BJ (cell line): ENCODE data around the gene CLDN1. TPM values are rescaled to one million over a fixed set of nuclear protein-coding genes. Genes with fewer than 3 reads are reported as not detected.

ENCODE experiments used
- CTCF ChIA-PET: fragments of 350-600 bp; formaldehyde crosslinking; extraction: SDS; loops from one replicate; lab custom pipeline; 2021; ENCODE audit warnings: antibody characterized with exemption, inconsistent platforms; lab: Yijun Ruan, JAX
- POLR2A ChIA-PET: fragments of 300-600 bp; sonication (Branson Sonifier 250); formaldehyde crosslinking; extraction: SDS; loops from one replicate; lab custom pipeline; 2021; ENCODE audit warnings: antibody characterized with exemption; lab: Charles Lee
- DNase-seq: peaks from one replicate; pipeline ENCODE4 v3.0.0-alpha.2; 2011; ENCODE audit warnings: low read depth
- H3K27me3 ChIP-seq: 2 replicates; pipeline ENCODE4 v1.6.0; 2011; ENCODE audit warnings: low read length; ENCODE audit not compliant: control insufficient read depth, insufficient read depth
- H3K36me3 ChIP-seq: 2 replicates; pipeline ENCODE4 v1.5.1; 2011; ENCODE audit warnings: low read length; ENCODE audit not compliant: control insufficient read depth, insufficient read depth
- H3K4me3 ChIP-seq: 2 replicates; pipeline ENCODE4 v1.5.1; 2011; ENCODE audit warnings: low read depth, mild to moderate bottlenecking, control low read depth, low read length
- CTCF ChIP-seq: IDR thresholded peaks from 2 replicates; pipeline ENCODE4 v1.5.1; 2011; ENCODE audit warnings: low read depth, mild to moderate bottlenecking, control low read depth, inconsistent platforms, low read length, moderate library complexity; ENCODE audit not compliant: insufficient read depth
- polyA plus RNA-seq: library from polyadenylated mRNA; depleted of rRNA; stranded (reverse); fragments of >200 nt; gene quantifications from 2 replicates; pipeline ENCODE4 v1.2.3, GENCODE V29; 2011

Gene CLDN1
- polyA plus RNA-seq, 1 experiment, result 1.3 TPM

DNA sequence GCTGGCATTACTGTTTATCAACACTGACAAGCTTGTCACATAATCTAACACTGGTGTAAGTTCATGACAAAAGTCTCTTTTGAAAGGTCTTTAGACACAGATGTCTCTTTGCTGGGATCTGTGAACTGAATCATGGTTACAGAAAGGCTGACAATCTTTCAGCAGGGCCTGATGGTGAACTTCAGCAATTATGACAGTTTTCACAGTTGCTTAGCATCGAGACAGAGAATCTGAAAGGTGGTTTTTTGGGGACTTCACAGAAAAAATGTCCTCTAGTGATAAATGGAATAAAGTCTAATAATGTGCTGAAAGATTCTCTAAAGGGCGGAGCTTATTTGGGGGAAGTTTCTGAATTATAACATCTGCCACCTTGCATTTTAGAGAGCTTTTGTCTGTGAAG is 32.3 kb downstream of the CLDN1 start:
- H3K36me3 ChIP-seq, result no peaks in the 10 kb centered on the region
- POLR2A ChIA-PET, result no interaction called here
- TF ChIP-seq CTCF, result no peak
- CTCF ChIA-PET, result interaction anchor here (0.6 to 1.4 kb wide), 2 partner anchors 33 to 55 kb away, joined by 3 read pairs; partner anchors contain the start of gene CLDN1
- H3K27me3 ChIP-seq, result no peaks in the 10 kb centered on the region
- no peak overlapping the region for H3K4me3 ChIP-seq
- no peak for DNase-seq

GRCh38 chr3:190288836-190289235 is 33.4 kb downstream of the CLDN1 start:
- ChIA-PET POLR2A (no interaction called here), CTCF (interaction anchor here (1.1 kb wide), 1 partner anchor 14 kb away, joined by 4 read pairs; no protein-coding TSS in a partner anchor)
- H3K4me3 ChIP-seq, result no peak overlapping the region
- H3K36me3 ChIP-seq, result no peaks in the 10 kb centered on the region
- DNase-seq, result no peak
- H3K27me3 ChIP-seq, result no peaks in the 10 kb centered on the region
- TF ChIP-seq CTCF, result no peak

- Histone ChIP-seq H3K36me3 (no peaks in the 10 kb centered on the region), H3K4me3 (no peak overlapping the region), H3K27me3 (no peaks in the 10 kb centered on the region)
- POLR2A ChIA-PET, result no interaction called here
- no peak for DNase-seq
- CTCF ChIA-PET, result no interaction called here
- TF ChIP-seq CTCF, result no peak
Observed at GRCh38 chr3:190286014-190286413, 36.2 kb downstream of the CLDN1 start.

DNA sequence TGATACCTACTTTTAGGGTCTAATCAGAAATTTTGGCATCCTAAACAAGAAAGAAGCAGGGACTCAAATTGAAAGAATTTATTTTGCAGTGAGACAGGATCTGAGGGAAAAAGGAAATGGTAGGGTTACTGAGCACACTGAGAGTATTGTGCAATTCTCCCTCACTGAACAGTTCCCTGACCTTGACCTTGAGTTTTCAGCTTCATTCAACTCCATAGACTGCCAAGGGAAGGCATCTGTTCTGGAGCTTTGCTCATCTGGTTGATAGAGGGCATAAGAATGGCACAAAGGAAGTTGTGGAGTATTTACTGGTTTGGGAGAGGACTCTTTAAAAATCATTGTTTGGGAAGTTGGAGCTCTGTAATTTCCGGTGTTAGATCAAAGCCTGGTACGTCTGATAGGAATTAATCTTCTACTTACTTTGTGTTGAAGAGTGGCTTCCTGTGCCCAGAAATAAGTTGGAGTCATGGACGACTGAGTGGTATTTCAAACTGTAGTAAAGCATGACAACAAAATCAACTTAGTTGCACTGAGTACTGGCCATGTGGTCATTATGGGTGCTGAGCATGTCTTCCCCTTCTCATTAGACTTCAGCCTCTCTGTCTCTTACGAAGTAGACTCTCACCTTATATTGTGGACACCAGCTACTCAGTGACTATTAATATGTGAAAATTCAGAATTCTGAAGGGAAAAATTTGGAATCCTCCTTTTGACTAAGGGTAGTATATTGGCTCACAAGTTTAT is 40.8 kb downstream of the CLDN1 start:
- H3K27me3 ChIP-seq, result no peaks in the 10 kb centered on the region
- TF ChIP-seq CTCF, result no peak
- POLR2A ChIA-PET, result interaction anchor here (0.5 to 0.6 kb wide), 2 partner anchors 16 to 23 kb away, joined by 3 to 4 read pairs; no protein-coding TSS in a partner anchor
- H3K36me3 ChIP-seq, result no peaks in the 10 kb centered on the region
- no peak overlapping the region for H3K4me3 ChIP-seq
- CTCF ChIA-PET, result no interaction called here
- DNase-seq, result no peak

GRCh38 chr3:190279690-190280089 is 42.6 kb downstream of the CLDN1 start:
- no peak for TF ChIP-seq CTCF
- DNase-seq, result no peak
- CTCF ChIA-PET, result no interaction called here
- H3K4me3 ChIP-seq, result no peak overlapping the region
- no peaks in the 10 kb centered on the region for H3K36me3 ChIP-seq
- H3K27me3 ChIP-seq, result no peaks in the 10 kb centered on the region
- POLR2A ChIA-PET, result no interaction called here
